GM19324 (cell line): ENCODE results near the gene AFM.

Experiments
- ATAC-seq: cut with Tn5 transposase; IDR thresholded peaks from one replicate; pipeline ENCODE4 v1.9.1; 2021; ENCODE audit warnings: mild to moderate bottlenecking, moderate library complexity; ENCODE audit not compliant: unreplicated experiment, low FRiP score

The AFM gene, protein sequence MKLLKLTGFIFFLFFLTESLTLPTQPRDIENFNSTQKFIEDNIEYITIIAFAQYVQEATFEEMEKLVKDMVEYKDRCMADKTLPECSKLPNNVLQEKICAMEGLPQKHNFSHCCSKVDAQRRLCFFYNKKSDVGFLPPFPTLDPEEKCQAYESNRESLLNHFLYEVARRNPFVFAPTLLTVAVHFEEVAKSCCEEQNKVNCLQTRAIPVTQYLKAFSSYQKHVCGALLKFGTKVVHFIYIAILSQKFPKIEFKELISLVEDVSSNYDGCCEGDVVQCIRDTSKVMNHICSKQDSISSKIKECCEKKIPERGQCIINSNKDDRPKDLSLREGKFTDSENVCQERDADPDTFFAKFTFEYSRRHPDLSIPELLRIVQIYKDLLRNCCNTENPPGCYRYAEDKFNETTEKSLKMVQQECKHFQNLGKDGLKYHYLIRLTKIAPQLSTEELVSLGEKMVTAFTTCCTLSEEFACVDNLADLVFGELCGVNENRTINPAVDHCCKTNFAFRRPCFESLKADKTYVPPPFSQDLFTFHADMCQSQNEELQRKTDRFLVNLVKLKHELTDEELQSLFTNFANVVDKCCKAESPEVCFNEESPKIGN

GRCh38 chr4:73481358-73481757, at the start of gene AFM:
AFM (plus strand) TSS chr4:73481745; CDS start chr4:73481776, 31 bp downstream.
- no peak for ATAC-seq

- ATAC-seq: no peak
Observed at GRCh38 chr4:73431813-73432168, 49.8 kb upstream of the AFM start.

DNA sequence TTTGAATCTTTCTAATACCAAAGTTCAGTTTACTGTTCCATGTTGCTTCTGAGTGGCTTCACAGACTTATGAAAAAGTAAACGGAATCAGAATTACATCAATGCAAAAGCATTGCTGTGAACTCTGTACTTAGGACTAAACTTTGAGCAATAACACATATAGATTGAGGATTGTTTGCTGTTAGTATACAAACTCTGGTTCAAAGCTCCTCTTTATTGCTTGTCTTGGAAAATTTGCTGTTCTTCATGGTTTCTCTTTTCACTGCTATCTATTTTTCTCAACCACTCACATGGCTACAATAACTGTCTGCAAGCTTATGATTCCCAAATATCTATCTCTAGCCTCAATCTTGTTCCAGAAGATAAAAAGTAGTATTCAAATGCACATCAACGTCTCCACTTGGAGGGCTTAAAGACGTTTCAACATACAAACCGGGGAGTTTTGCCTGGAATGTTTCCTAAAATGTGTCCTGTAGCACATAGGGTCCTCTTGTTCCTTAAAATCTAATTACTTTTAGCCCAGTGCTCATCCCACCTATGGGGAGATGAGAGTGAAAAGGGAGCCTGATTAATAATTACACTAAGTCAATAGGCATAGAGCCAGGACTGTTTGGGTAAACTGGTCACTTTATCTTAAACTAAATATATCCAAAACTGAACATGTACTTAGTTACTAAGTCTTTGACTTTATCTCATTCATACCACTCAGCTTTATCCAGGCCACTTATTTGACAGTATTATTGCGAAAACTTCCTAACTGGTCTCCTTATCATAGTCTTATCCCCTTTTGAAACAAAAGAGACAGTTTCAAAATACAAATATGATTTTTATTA, 49.2 kb upstream of the AFM start:
- ATAC-seq: no peak

DNA sequence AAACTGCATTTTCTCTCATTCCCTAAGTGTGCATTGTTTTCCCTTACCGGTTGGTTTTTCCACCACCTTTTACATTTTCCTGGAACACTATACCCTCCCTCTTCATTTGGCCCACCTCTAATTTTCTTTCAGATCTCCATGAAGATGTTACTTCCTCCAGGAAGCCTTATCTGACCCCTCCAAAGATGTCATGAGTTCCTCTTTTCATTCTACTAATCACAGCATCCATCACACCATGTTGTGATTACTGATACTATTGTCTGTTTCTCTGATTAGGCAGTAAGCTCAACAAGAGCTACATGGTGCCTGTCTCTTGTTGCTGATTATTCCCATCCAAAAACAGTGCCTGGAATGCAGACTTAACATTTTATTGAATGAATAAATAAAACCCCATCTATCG, 48.4 kb upstream of the AFM start:
- ATAC-seq: no peak

GRCh38 chr4:73434311-73434710, 47.2 kb upstream of the AFM start:
- ATAC-seq: no peak

GRCh38 chr4:73435984-73436383, 45.6 kb upstream of the AFM start, which contains the start of gene AFP:
AFP (plus strand) TSS chr4:73436221; CDS start chr4:73436263, 42 bp downstream.
- no peak for ATAC-seq

- ATAC-seq: no peak
Observed at GRCh38 chr4:73436674-73437557, 44.6 kb upstream of the AFM start.

GRCh38 chr4:73437558-73437956, 44.0 kb upstream of the AFM start:
- ATAC-seq: no peak

GRCh38 chr4:73438048-73438447, 43.5 kb upstream of the AFM start:
- no peak for ATAC-seq

DNA sequence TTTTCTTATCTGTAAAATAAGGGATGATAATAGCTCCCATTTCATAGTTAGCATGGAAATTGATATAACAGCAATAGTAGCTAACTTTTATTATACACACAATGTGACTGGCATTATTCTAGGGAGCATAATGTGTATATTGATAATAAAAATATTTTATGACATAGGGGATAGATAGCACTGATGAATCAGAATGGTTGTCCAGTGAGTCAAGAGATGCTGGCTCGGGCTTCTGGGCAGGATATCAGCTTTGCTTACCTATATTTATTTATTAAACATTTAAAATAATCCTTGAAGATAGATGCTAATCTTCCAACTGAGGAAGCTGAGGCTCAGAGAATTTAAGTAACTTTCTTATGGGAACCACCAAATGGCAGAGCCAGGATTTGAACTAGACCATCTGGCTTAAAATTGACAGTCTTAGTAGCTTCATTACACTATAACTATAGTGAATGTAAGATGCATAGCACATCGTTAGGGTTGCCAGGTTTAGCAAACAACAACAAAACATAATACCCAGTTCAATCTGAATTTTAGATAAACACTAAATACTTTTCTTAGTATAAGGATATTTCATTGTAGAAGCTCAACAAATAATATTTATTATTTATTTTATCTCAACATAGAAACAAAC, 42.8 kb upstream of the AFM start:
- ATAC-seq: no peak

DNA sequence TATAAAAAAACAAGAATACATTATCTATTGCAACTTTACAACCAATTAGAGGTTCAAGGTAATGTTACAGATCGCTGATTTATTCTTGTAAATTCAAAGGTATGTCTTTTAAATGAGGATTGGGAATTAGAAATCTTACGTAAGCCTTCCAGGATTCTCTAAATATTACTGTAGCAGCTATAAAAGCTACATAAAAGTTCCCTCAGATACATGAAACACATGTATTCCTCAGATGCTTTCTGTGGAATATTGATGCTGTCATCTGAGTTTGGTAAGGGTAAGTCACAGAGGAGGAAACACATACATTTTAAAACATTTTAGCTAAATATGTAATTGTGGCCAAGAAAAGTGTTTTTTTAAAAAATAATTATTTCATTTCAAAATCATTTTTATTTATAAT, 42.1 kb upstream of the AFM start:
- no peak for ATAC-seq

DNA sequence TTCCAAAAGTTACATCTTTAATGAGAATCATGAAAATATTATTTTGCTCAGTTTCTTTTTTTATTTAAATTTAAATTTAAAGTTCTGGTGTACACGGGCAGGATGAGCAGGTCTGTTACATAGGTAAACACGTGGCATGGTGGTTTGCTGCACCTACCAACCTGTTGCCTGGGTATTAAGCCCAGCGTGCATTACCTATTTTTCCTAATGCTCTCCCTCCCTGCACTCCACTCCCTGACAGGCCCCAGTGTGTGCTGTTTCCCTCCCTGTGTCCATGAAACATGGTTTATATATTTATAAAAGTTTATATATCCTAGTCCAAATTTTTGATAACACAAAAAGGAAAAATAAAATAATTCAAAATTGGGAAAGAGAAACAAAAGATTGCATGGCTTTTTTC, 41.6 kb upstream of the AFM start:
- ATAC-seq: no peak

- no peak for ATAC-seq
Observed at GRCh38 chr4:73440653-73441052, 40.9 kb upstream of the AFM start.

- no peak for ATAC-seq
Observed at GRCh38 chr4:73442275-73442674, 39.3 kb upstream of the AFM start.

DNA sequence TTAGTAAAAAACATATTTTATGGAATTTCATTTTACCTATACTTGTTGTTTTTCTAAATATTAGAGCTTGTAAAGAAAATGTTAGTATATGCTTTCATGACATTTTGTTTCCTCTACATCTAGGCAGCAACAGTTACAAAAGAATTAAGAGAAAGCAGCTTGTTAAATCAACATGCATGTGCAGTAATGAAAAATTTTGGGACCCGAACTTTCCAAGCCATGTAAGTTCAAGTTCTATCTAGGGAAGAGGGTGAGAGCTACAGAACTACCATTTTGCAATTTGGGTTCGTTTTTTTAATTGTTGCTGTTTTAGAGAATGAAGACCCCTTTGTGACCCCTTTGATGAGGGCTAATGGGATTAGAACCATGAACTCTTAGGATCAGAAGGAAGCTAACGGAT, 38.3 kb upstream of the AFM start:
- no peak for ATAC-seq

DNA sequence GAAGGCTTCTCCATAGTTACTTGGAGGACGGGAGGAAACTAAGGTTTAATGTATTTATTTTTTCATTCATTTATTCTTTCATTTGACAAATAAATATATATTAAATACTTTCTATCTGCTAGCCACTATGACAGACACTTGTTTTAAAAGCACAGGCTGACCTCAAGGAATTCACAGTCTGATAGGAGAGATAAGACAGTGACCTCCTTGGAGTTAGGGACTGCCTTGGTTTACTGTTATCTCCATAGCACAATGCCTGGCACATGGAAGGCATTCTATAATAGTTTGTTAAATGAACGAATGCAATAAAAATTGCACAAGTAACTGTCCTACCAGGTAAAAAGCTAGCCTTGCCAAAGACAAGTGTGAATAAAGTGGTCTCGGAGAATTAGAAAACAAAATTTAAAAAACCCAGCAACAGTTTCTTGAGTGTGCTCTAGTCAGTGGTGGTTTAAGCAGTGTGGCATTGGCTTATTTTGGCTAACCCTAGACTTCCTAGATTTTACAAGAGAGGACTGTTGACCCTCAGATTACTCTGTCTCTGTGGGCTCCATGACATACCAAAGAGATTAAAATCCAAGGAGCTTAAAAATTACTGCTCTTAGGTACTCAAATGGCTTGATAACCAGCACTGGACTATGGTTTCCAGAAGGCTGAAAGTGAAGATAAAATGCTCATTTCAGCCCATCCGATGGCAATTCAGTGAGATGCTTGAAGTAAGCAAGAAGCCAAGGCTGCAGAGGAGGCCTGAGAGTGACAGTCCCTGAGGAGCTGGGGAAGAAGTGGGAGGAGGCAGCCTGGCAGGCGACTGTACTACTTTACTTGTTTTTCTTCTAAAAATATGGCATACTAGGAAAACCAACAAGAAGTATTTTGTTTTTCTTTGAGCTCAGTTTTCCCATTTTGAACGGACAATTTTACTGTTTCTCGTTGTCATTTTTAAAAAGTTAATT, 35.9 kb upstream of the AFM start:
- no peak for ATAC-seq

GRCh38 chr4:73446336-73446938, 35.1 kb upstream of the AFM start:
- peak; percentile 85 for ATAC-seq

GRCh38 chr4:73447671-73448070, 33.9 kb upstream of the AFM start:
- no peak for ATAC-seq
